ENCODE measurements around the gene EXOC4. TPM values are rescaled to one million over a fixed set of nuclear protein-coding genes. Genes with fewer than 3 reads are reported as not detected.

The EXOC4 gene
- total and polyA plus RNA-seq, 2 donors (not counting 3 experiments of a cell fraction or from before 2014, with no cell fraction given), result 20.3 to 73.1 TPM

DNA sequence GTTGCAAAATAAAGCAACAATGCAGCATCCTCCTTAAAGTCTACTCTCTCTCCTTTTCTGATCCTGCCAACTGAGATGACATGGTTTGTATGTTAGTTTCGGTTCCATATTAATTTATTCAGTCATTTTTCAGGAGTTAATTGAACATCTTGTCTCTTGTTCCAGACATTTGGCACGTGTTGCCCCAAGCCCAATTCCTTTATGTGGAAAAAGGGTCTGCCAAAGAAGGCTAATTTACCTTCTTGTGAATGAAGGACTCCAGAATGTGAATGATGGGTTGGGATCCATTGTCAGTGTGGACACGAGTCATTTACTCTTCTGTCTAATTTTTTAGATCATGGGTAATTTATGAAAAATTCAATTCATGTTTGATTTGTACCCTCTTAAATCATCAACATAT, 523.4 kb downstream of the EXOC4 start:
- no TSS peak for BruUV-seq (replicated peaks)
- DNase-seq (ENCODE audit: low read depth, low spot score) (no peak), FAIRE-seq (no peak)
- H3K9me3 ChIP-seq (replicated peaks; ENCODE audit: control insufficient read depth, insufficient read depth, low read length), result no peaks in the 10 kb centered on the region
- TF ChIP-seq FOS (IDR thresholded peaks at IDR 0.05; ENCODE audit: borderline replicate concordance, insufficient read depth, low read length), result no peak
- TF ChIP-seq CTCF (IDR thresholded peaks at IDR 0.05; ENCODE audit: extremely low read depth in 1 of 2, insufficient read depth in 1 of 2, low read depth in 1 of 2, low read length in 2 of 2), result no peak
- TF ChIP-seq POLR2A (IDR thresholded peaks at IDR 0.05; ENCODE audit: low read depth, low read length), result no peak
- no peak for TF ChIP-seq MAX (IDR thresholded peaks at IDR 0.05; ENCODE audit: insufficient read depth, insufficient read length)
- no peak for TF ChIP-seq MYC (IDR thresholded peaks at IDR 0.05; ENCODE audit: low read depth, low read length)
- no peak for TF ChIP-seq JUN (IDR thresholded peaks at IDR 0.05; ENCODE audit: borderline replicate concordance, insufficient read depth, insufficient read length, low read depth)
- TF ChIP-seq GATA2 (IDR thresholded peaks at IDR 0.05; ENCODE audit: insufficient read depth, insufficient read length, low read depth, low read length), result no peak
- no peak for TF ChIP-seq EZH2 (IDR thresholded peaks at IDR 0.05; ENCODE audit: borderline replicate concordance, low read depth, low read length, severe bottlenecking)
- no peak for TF ChIP-seq POLR2AphosphoS5 (IDR thresholded peaks at IDR 0.05; ENCODE audit: insufficient read depth, low read depth, low read length)
- no peak overlapping the region for H2AFZ ChIP-seq (ENCODE audit: low read depth, low read length)
- dilution Hi-C loops (cut with MboI; ENCODE audit: extremely low pct_ligation_motif_present, low sequenced_read_pairs), result no loop called here
- H3K9ac ChIP-seq (replicated peaks; ENCODE audit: extremely low read depth, insufficient read depth, low read length), result no peak overlapping the region
- H3K4me1 ChIP-seq (ENCODE audit: control insufficient read depth, extremely low read depth, insufficient read depth, low read length), result no peaks in the 10 kb centered on the region
- no peaks in the 10 kb centered on the region for H3K36me3 ChIP-seq (ENCODE audit: control insufficient read depth in 2 of 2, extremely low read depth in 1 of 2, insufficient read depth in 2 of 2, low read length in 2 of 2)
- intact Hi-C loops (cut with micrococcal nuclease), result no loop called here
- CTCF ChIA-PET, result no interaction called here
- no peak overlapping the region for H3K4me3 ChIP-seq (replicated peaks in 1 of 3; ENCODE audit: insufficient read depth in 1 of 3, low read depth in 1 of 3, low read length in 3 of 3)
- no peak overlapping the region for H3K27ac ChIP-seq (ENCODE audit: insufficient read depth, low read depth, low read length)
- no peaks in the 10 kb centered on the region for H3K27me3 ChIP-seq (ENCODE audit: control insufficient read depth in 2 of 2, insufficient read depth in 2 of 2, low read length in 2 of 2)
- POLR2A ChIA-PET, result no interaction called here
- no peaks in the 10 kb centered on the region for H4K20me1 ChIP-seq (replicated peaks; ENCODE audit: control insufficient read depth, extremely low read depth, insufficient read depth, low read length)
- H3K9me1 ChIP-seq (replicated peaks; ENCODE audit: control insufficient read depth, extremely low read depth, insufficient read depth, low read length), result no peaks in the 10 kb centered on the region
- H3K79me2 ChIP-seq (ENCODE audit: control insufficient read depth, insufficient read depth, low read length), result no peaks in the 10 kb centered on the region
- no peak overlapping the region for H3K4me2 ChIP-seq (ENCODE audit: insufficient read depth, low read length)
